SU-DHL-6 (cell line): ENCODE data around the gene MAD2L1BP.

Experiments used
- EZH2phosphoT487 ChIP-seq: fragments of 200-600 bp; sonication (generic), shearing (Covaris generic); conservative IDR thresholded peaks from 2 replicates; pipeline ENCODE4 v1.6.1; 2018; ENCODE audit warnings: mild to moderate bottlenecking, antibody characterized with exemption, low read length, moderate library complexity, mixed read lengths
- TF ChIP-seq, protein P1 (sequence below): fragments of 200-600 bp; sonication (generic); IDR thresholded peaks from one replicate; pipeline ENCODE4 v1.5.1; 2017; ENCODE audit warnings: antibody characterized with exemption, mild to moderate bottlenecking, low read length, moderate library complexity; ENCODE audit not compliant: insufficient read depth, poor library complexity, severe bottlenecking

DNA sequence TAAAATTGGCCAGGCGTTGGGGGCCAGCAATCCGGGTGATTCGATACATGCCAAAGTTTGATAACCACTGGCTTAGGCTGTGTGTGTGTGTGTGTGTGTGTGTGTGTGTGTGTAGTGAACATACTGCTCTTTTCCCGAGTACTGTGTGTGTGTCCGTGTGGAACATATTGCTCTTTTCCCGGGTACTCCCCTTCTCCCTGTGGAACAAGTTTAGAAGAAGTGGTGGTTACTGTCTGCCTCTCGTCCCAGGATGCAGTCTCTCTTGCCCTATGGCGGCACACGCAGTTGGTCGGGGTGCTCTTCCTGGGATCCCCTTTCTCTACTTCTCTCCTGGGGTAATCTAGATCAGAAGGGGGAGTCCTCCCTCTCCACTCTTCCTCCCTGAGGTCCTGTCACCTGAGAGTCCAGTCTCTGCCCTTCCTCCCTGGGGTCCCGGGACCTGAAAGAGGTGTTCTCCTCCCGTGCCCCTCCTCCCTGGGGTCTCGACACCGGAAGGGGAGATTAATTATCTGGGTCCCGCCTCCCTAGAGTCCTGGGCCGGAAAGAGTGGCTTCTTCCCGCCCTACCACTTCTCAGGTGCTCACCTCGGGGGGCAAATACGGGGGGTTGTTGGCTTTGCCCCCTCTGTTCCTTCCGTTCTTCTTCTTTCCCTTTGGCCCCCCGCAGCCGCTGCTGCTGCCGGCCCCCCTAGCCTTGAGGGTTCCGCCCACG lies 7.1 kb upstream of the MAD2L1BP start:
- TF ChIP-seq, protein P1, sequence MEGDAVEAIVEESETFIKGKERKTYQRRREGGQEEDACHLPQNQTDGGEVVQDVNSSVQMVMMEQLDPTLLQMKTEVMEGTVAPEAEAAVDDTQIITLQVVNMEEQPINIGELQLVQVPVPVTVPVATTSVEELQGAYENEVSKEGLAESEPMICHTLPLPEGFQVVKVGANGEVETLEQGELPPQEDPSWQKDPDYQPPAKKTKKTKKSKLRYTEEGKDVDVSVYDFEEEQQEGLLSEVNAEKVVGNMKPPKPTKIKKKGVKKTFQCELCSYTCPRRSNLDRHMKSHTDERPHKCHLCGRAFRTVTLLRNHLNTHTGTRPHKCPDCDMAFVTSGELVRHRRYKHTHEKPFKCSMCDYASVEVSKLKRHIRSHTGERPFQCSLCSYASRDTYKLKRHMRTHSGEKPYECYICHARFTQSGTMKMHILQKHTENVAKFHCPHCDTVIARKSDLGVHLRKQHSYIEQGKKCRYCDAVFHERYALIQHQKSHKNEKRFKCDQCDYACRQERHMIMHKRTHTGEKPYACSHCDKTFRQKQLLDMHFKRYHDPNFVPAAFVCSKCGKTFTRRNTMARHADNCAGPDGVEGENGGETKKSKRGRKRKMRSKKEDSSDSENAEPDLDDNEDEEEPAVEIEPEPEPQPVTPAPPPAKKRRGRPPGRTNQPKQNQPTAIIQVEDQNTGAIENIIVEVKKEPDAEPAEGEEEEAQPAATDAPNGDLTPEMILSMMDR, result no peak
- no peak for TF ChIP-seq EZH2phosphoT487
